Esophagus squamous epithelium (tissue), 5 donors: ENCODE results near the gene BLOC1S5. TPM values are rescaled to one million over a fixed set of nuclear protein-coding genes. Genes with fewer than 3 reads are reported as not detected.

Experiments
- DNase-seq: peaks from one replicate; lab custom pipeline; 2025; lab: John Stamatoyannopoulos, UW
- H3K27ac ChIP-seq, 4 donors: fragments of 200-600 bp; sonication (generic); one replicate each; pipeline ENCODE4 v1.5.1; 2016 to 2019; ENCODE audit warnings: mild to moderate bottlenecking in 1 of 4
- H3K27me3 ChIP-seq, 4 donors: fragments of 200-600 bp; sonication (generic); 1 replicate in 3 of 4; 2 replicates in 1 of 4; pipeline versions ENCODE4 v1.5.1 to v1.6.0; 2017 to 2021; ENCODE audit warnings: antibody characterized with exemption in 1 of 4
- H3K36me3 ChIP-seq, 3 donors: fragments of 200-600 bp; sonication (generic); one replicate each; pipeline ENCODE4 v1.5.1; 2016 to 2019
- H3K4me1 ChIP-seq, 3 donors: fragments of 200-600 bp; sonication (generic); one replicate each; pipeline ENCODE4 v1.5.1; 2017 to 2019
- H3K4me3 ChIP-seq, 4 donors: fragments of 200-600 bp; sonication (generic); 1 replicate in 3 of 4; 2 replicates in 1 of 4; pipeline ENCODE4 v1.5.1; 2016 to 2019; ENCODE audit warnings: mild to moderate bottlenecking in 2 of 4, moderate library complexity in 1 of 4
- H3K9me3 ChIP-seq, 3 donors: fragments of 200-600 bp; sonication (generic); one replicate each; pipeline ENCODE4 v1.5.1; 2016 to 2019
- POLR2A ChIP-seq, 4 donors: fragments of 450-650 bp; IDR thresholded peaks; one replicate each; pipeline ENCODE4 v1.6.1; 2017; ENCODE audit warnings: antibody characterized with exemption in 4 of 4, mild to moderate bottlenecking in 4 of 4, moderate library complexity in 3 of 4
- WGBS, 2 donors: methylation state at CpG; one replicate each; pipeline ENCODE4 v1.1.5; 2018; 5-methylcytosine and 5-hydroxymethylcytosine counted together
- intact Hi-C: fragments of 100-400 bp; cut with DNase I; formaldehyde crosslinking; loops from one replicate; pipeline ENCODE4 v1.15.0; 2022
- total RNA-seq, 4 donors: library from RNA; depleted of rRNA; stranded (reverse); fragments of >200 nt; gene quantifications; one replicate each; pipeline ENCODE4 v1.1.0, GENCODE V29; 2016
- TF ChIP-seq, protein P1 (sequence below), 6 experiments: fragments of 450-650 bp in 4 of 6; fragments of 200-600 bp in 2 of 6; sonication (generic) in 2 of 6; IDR thresholded peaks; one replicate each; pipeline ENCODE4 v1.5.1; 2016 to 2019; ENCODE audit warnings: antibody characterized with exemption in 6 of 6, mild to moderate bottlenecking in 4 of 6, moderate library complexity in 4 of 6
- donor health status: DM: yes; HTN: yes; CAD: no.

BLOC1S5 gene
- total RNA-seq, 4 donors from 2014 or later = 4.1 to 12.4 (median 9.0) TPM

- intact Hi-C loops = no loop called here
- Histone ChIP-seq H3K4me1 (peaks cover 5 to 18% (median 9%) of the 10 kb centered on the region in 3 donors), H3K27me3 (no peaks in the 10 kb centered on the region), H3K9me3 (no peaks in the 10 kb centered on the region), H3K4me3 (no peak overlapping the region), H3K27ac (no peak overlapping the region), H3K36me3 (no peaks in the 10 kb centered on the region)
- 50 to 52% methylated on average over 10 of the region's 10 CpGs for WGBS, 2 donors
- DNase-seq = no peak
- TF ChIP-seq, protein P1, sequence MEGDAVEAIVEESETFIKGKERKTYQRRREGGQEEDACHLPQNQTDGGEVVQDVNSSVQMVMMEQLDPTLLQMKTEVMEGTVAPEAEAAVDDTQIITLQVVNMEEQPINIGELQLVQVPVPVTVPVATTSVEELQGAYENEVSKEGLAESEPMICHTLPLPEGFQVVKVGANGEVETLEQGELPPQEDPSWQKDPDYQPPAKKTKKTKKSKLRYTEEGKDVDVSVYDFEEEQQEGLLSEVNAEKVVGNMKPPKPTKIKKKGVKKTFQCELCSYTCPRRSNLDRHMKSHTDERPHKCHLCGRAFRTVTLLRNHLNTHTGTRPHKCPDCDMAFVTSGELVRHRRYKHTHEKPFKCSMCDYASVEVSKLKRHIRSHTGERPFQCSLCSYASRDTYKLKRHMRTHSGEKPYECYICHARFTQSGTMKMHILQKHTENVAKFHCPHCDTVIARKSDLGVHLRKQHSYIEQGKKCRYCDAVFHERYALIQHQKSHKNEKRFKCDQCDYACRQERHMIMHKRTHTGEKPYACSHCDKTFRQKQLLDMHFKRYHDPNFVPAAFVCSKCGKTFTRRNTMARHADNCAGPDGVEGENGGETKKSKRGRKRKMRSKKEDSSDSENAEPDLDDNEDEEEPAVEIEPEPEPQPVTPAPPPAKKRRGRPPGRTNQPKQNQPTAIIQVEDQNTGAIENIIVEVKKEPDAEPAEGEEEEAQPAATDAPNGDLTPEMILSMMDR (IDR thresholded peaks at IDR 0.05) = no peak
- TF ChIP-seq POLR2A (IDR thresholded peaks at IDR 0.05) = no peak
Measured at GRCh38 chr6:7996538-7997111, 67.6 kb downstream of the BLOC1S5 start.

GRCh38 chr6:7993952-7994351 is 70.2 kb downstream of the BLOC1S5 start:
- Histone ChIP-seq H3K4me3 (no peak overlapping the region), H3K4me1 (peaks cover 5 to 20% (median 9%) of the 10 kb centered on the region in 3 donors), H3K36me3 (no peaks in the 10 kb centered on the region), H3K27ac (no peak overlapping the region), H3K27me3 (no peaks in the 10 kb centered on the region), H3K9me3 (no peaks in the 10 kb centered on the region)
- intact Hi-C loops = no loop called here
- TF ChIP-seq POLR2A (IDR thresholded peaks at IDR 0.05) = no peak
- TF ChIP-seq, protein P1 (IDR thresholded peaks at IDR 0.05) = no peak
- no peak for DNase-seq
- WGBS, 2 donors = 76 to 91% methylated on average over 8 of the region's 8 CpGs

- Histone ChIP-seq H3K36me3 (no peaks in the 10 kb centered on the region), H3K4me3 (no peak overlapping the region), H3K4me1 (peaks cover 5 to 20% (median 9%) of the 10 kb centered on the region in 3 donors), H3K9me3 (no peaks in the 10 kb centered on the region), H3K27ac (no peak overlapping the region), H3K27me3 (no peaks in the 10 kb centered on the region)
- DNase-seq = no peak
- TF ChIP-seq POLR2A (IDR thresholded peaks at IDR 0.05) = no peak
- TF ChIP-seq, protein P1 (IDR thresholded peaks at IDR 0.05) = no peak
- intact Hi-C loops = no loop called here
Measured at GRCh38 chr6:7993399-7993798, 70.8 kb downstream of the BLOC1S5 start.

GRCh38 chr6:7992002-7992815 is 72.0 kb downstream of the BLOC1S5 start:
- Histone ChIP-seq H3K4me1 (peaks cover 5 to 20% (median 9%) of the 10 kb centered on the region in 3 donors), H3K27ac (peak overlapping the region in 2 of 4 donors; percentile 61 to 64), H3K9me3 (no peaks in the 10 kb centered on the region), H3K36me3 (no peaks in the 10 kb centered on the region), H3K4me3 (no peak overlapping the region), H3K27me3 (no peaks in the 10 kb centered on the region)
- DNase-seq = no peak
- intact Hi-C loops = no loop called here
- WGBS, 2 donors = 23 to 34% methylated on average over 6 to 7 of the region's 7 CpGs
- TF ChIP-seq, protein P1 (IDR thresholded peaks at IDR 0.05) = peak in 5 of 6 experiments; percentile 30 to 56 (median 37)
- TF ChIP-seq POLR2A (IDR thresholded peaks at IDR 0.05) = no peak

DNA sequence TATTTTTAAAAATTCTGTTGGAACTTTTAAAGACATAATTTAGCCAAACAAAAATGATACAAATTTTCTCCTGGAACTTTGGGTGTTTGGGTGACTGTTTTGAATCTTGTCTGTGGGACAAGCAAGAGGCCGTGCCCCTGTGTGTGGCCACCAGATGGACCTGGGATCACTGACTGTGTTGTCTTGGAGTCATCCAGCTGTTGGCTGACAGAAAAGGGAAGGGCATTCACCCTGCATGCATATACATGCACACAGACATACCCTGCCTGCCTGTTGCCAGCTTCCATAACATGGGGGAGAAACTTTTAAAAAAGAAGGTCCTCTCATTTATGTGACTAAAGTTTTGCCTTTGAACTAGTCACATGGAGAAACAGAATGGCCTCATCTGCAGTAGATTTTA is 72.7 kb downstream of the BLOC1S5 start:
- Histone ChIP-seq H3K4me3 (no peak overlapping the region), H3K27me3 (no peaks in the 10 kb centered on the region), H3K4me1 (peaks cover 5 to 17% (median 9%) of the 10 kb centered on the region in 3 donors), H3K36me3 (no peaks in the 10 kb centered on the region), H3K9me3 (no peaks in the 10 kb centered on the region), H3K27ac (peak overlapping the region in 1 of 4 donors; percentile 64)
- TF ChIP-seq, protein P1 (IDR thresholded peaks at IDR 0.05) = no peak
- no peak for TF ChIP-seq POLR2A (IDR thresholded peaks at IDR 0.05)
- intact Hi-C loops = no loop called here
- no peak for DNase-seq
- 38 to 67% methylated on average over 1 of the region's 1 CpG for WGBS, 2 donors
